DMS53 (cell line): ENCODE data around the gene CD81.
"Not testable (repeated sequence)": the region's sequence is repeated elsewhere in the genome, so short reads cannot be mapped to it uniquely, and the experiment has no call there.

Experiments used
- DNase-seq: peaks from one replicate; lab custom pipeline; 2025; lab: John Stamatoyannopoulos, UW

Gene CD81

GRCh38 chr11:2357246-2357645 lies 19.9 kb upstream of the CD81 start:
- DNase-seq, result no peak

- not testable (repeated sequence) for DNase-seq
These were observed 19.5 kb upstream of the CD81 start for GRCh38 chr11:2357651-2358050.

- no peak for DNase-seq
These were observed 18.2 kb upstream of the CD81 start for GRCh38 chr11:2358754-2359442.

GRCh38 chr11:2359557-2359956 lies 17.6 kb upstream of the CD81 start:
- no peak for DNase-seq

- no peak for DNase-seq
These were observed 16.9 kb upstream of the CD81 start for GRCh38 chr11:2360081-2360642.

GRCh38 chr11:2361565-2361964 lies 15.5 kb upstream of the CD81 start:
- no peak for DNase-seq

GRCh38 chr11:2362414-2362813 lies 14.7 kb upstream of the CD81 start:
- DNase-seq, result no peak

- no peak for DNase-seq
These were observed 14.0 kb upstream of the CD81 start for GRCh38 chr11:2363130-2363529.

GRCh38 chr11:2363577-2364370 lies 13.3 kb upstream of the CD81 start:
- DNase-seq, result no peak

- not testable (repeated sequence) for DNase-seq
These were observed 12.7 kb upstream of the CD81 start for GRCh38 chr11:2364386-2364785.

- no peak for DNase-seq
These were observed 11.4 kb upstream of the CD81 start for GRCh38 chr11:2365571-2366210.

GRCh38 chr11:2366276-2366675 lies 10.8 kb upstream of the CD81 start:
- DNase-seq, result no peak

- DNase-seq, result no peak
These were observed 10.4 kb upstream of the CD81 start for GRCh38 chr11:2366733-2367132.

GRCh38 chr11:2367266-2368160 lies 9.6 kb upstream of the CD81 start:
- DNase-seq, result no peak

- DNase-seq, result no peak
These were observed 8.8 kb upstream of the CD81 start for GRCh38 chr11:2368178-2368850.

GRCh38 chr11:2368851-2369180 lies 8.3 kb upstream of the CD81 start:
- DNase-seq, result no peak

GRCh38 chr11:2369320-2369719 lies 7.8 kb upstream of the CD81 start:
- DNase-seq, result no peak

- DNase-seq, result no peak
These were observed 7.2 kb upstream of the CD81 start for GRCh38 chr11:2369896-2370295.

GRCh38 chr11:2374456-2375201 lies 2.5 kb upstream of the CD81 start:
- DNase-seq, result no peak

- DNase-seq, result peak; percentile 38
These were observed 1.7 kb upstream of the CD81 start for GRCh38 chr11:2375341-2375853.
